ENCODE results near the gene OBSL1.

GRCh38 chr2:219517954-219518778 is 53.2 kb downstream of the OBSL1 start:
- TF ChIP-seq SUZ12 (IDR thresholded peaks at IDR 0.05; ENCODE audit: extremely low read depth, insufficient read depth, insufficient read length), result no peak
- TF ChIP-seq ZNF274 (IDR thresholded peaks at IDR 0.05; ENCODE audit: low read depth, low read length), result no peak
